T-helper 2 cell treated with Interferon-gamma antibody and Interleukin-4, amounts not matched to agents 5 μg/mL and 100 μg/mL, for 36 hours (primary cell): ENCODE data around the gene RNF150.

Experiments used
- DNase-seq: peaks from one replicate; pipeline ENCODE4 v3.0.0; 2021; ENCODE audit warnings: low spot score
- H3K27ac Mint-ChIP-seq: one replicate; pipeline ENCODE4 v1.8.0; 2021; ENCODE audit warnings: mild to moderate bottlenecking, mixed read lengths
- H3K27me3 Mint-ChIP-seq: one replicate; pipeline ENCODE4 v1.8.0; 2021; ENCODE audit warnings: low read depth, mixed read lengths
- H3K36me3 Mint-ChIP-seq: one replicate; pipeline ENCODE4 v1.8.0; 2021; ENCODE audit warnings: low read depth, mixed read lengths
- H3K4me1 Mint-ChIP-seq: one replicate; pipeline ENCODE4 v1.8.0; 2021; ENCODE audit warnings: low read depth, mixed read lengths
- H3K4me3 Mint-ChIP-seq: one replicate; pipeline ENCODE4 v1.8.0; 2022; ENCODE audit warnings: mild to moderate bottlenecking, moderate library complexity, mixed read lengths
- H3K9me3 Mint-ChIP-seq: one replicate; pipeline ENCODE4 v1.8.0; 2021; ENCODE audit warnings: mixed read lengths

RNF150 gene

GRCh38 chr4:141120036-141120593 lies 13.2 kb downstream of the RNF150 start:
- H3K36me3 Mint-ChIP-seq = no peaks in the 10 kb centered on the region
- no peak overlapping the region for H3K4me3 Mint-ChIP-seq
- no peaks in the 10 kb centered on the region for H3K9me3 Mint-ChIP-seq
- H3K27me3 Mint-ChIP-seq = no peaks in the 10 kb centered on the region
- H3K4me1 Mint-ChIP-seq = no peaks in the 10 kb centered on the region
- no peak for DNase-seq
- H3K27ac Mint-ChIP-seq = no peak overlapping the region

GRCh38 chr4:141119071-141119470 lies 14.2 kb downstream of the RNF150 start:
- Mint-ChIP-seq H3K9me3 (peaks cover 5% of the 10 kb centered on the region), H3K4me1 (no peaks in the 10 kb centered on the region), H3K36me3 (no peaks in the 10 kb centered on the region), H3K4me3 (no peak overlapping the region), H3K27me3 (no peaks in the 10 kb centered on the region), H3K27ac (no peak overlapping the region)
- DNase-seq = no peak

- H3K27me3 Mint-ChIP-seq = no peaks in the 10 kb centered on the region
- no peak overlapping the region for H3K27ac Mint-ChIP-seq
- H3K4me1 Mint-ChIP-seq = no peaks in the 10 kb centered on the region
- no peaks in the 10 kb centered on the region for H3K36me3 Mint-ChIP-seq
- DNase-seq = no peak
- no peak overlapping the region for H3K4me3 Mint-ChIP-seq
- peaks cover 12% of the 10 kb centered on the region for H3K9me3 Mint-ChIP-seq
These were observed 14.9 kb downstream of the RNF150 start for GRCh38 chr4:141118381-141118780.

GRCh38 chr4:141117935-141118334 lies 15.3 kb downstream of the RNF150 start:
- Mint-ChIP-seq H3K27ac (no peak overlapping the region), H3K9me3 (peaks cover 12% of the 10 kb centered on the region), H3K4me1 (no peaks in the 10 kb centered on the region), H3K36me3 (no peaks in the 10 kb centered on the region), H3K4me3 (no peak overlapping the region), H3K27me3 (no peaks in the 10 kb centered on the region)
- no peak for DNase-seq

- no peak overlapping the region for H3K4me3 Mint-ChIP-seq
- H3K27me3 Mint-ChIP-seq = no peaks in the 10 kb centered on the region
- DNase-seq = no peak
- H3K4me1 Mint-ChIP-seq = no peaks in the 10 kb centered on the region
- peaks cover 12% of the 10 kb centered on the region for H3K9me3 Mint-ChIP-seq
- no peak overlapping the region for H3K27ac Mint-ChIP-seq
- no peaks in the 10 kb centered on the region for H3K36me3 Mint-ChIP-seq
These were observed 23.3 kb downstream of the RNF150 start for GRCh38 chr4:141109983-141110382.

- no peaks in the 10 kb centered on the region for H3K27me3 Mint-ChIP-seq
- no peak for DNase-seq
- no peaks in the 10 kb centered on the region for H3K4me1 Mint-ChIP-seq
- H3K4me3 Mint-ChIP-seq = no peak overlapping the region
- no peaks in the 10 kb centered on the region for H3K9me3 Mint-ChIP-seq
- H3K27ac Mint-ChIP-seq = no peak overlapping the region
- no peaks in the 10 kb centered on the region for H3K36me3 Mint-ChIP-seq
These were observed 25.3 kb downstream of the RNF150 start for GRCh38 chr4:141107927-141108326.

GRCh38 chr4:141102367-141102766 lies 30.9 kb downstream of the RNF150 start:
- H3K9me3 Mint-ChIP-seq = no peaks in the 10 kb centered on the region
- no peak for DNase-seq
- no peaks in the 10 kb centered on the region for H3K27me3 Mint-ChIP-seq
- no peak overlapping the region for H3K4me3 Mint-ChIP-seq
- no peak overlapping the region for H3K27ac Mint-ChIP-seq
- no peaks in the 10 kb centered on the region for H3K4me1 Mint-ChIP-seq
- H3K36me3 Mint-ChIP-seq = no peaks in the 10 kb centered on the region

- no peak for DNase-seq
- Mint-ChIP-seq H3K27ac (no peak overlapping the region), H3K4me3 (no peak overlapping the region), H3K4me1 (no peaks in the 10 kb centered on the region), H3K36me3 (no peaks in the 10 kb centered on the region), H3K9me3 (no peaks in the 10 kb centered on the region), H3K27me3 (no peaks in the 10 kb centered on the region)
These were observed 31.8 kb downstream of the RNF150 start for GRCh38 chr4:141101511-141101910.

GRCh38 chr4:141099326-141099725 lies 33.9 kb downstream of the RNF150 start:
- H3K27ac Mint-ChIP-seq = no peak overlapping the region
- no peaks in the 10 kb centered on the region for H3K36me3 Mint-ChIP-seq
- H3K9me3 Mint-ChIP-seq = no peaks in the 10 kb centered on the region
- no peaks in the 10 kb centered on the region for H3K27me3 Mint-ChIP-seq
- H3K4me3 Mint-ChIP-seq = no peak overlapping the region
- H3K4me1 Mint-ChIP-seq = no peaks in the 10 kb centered on the region
- DNase-seq = no peak

GRCh38 chr4:141098163-141098562 lies 35.1 kb downstream of the RNF150 start:
- no peaks in the 10 kb centered on the region for H3K36me3 Mint-ChIP-seq
- no peak for DNase-seq
- H3K4me3 Mint-ChIP-seq = no peak overlapping the region
- no peaks in the 10 kb centered on the region for H3K4me1 Mint-ChIP-seq
- H3K9me3 Mint-ChIP-seq = peaks cover 7% of the 10 kb centered on the region
- H3K27me3 Mint-ChIP-seq = no peaks in the 10 kb centered on the region
- no peak overlapping the region for H3K27ac Mint-ChIP-seq

GRCh38 chr4:141090473-141090872 lies 42.8 kb downstream of the RNF150 start:
- H3K4me1 Mint-ChIP-seq = no peaks in the 10 kb centered on the region
- H3K4me3 Mint-ChIP-seq = no peak overlapping the region
- no peaks in the 10 kb centered on the region for H3K36me3 Mint-ChIP-seq

GRCh38 chr4:141081921-141082395 lies 51.3 kb downstream of the RNF150 start:
- Mint-ChIP-seq H3K27ac (no peak overlapping the region), H3K4me1 (no peaks in the 10 kb centered on the region), H3K27me3 (no peaks in the 10 kb centered on the region), H3K9me3 (no peaks in the 10 kb centered on the region), H3K36me3 (no peaks in the 10 kb centered on the region), H3K4me3 (no peak overlapping the region)
- DNase-seq = no peak

More at GRCh38 chr4:141090473-141090872, 42.8 kb downstream of the RNF150 start:
- H3K27me3 Mint-ChIP-seq = no peaks in the 10 kb centered on the region
- DNase-seq = no peak
- H3K27ac Mint-ChIP-seq = no peak overlapping the region
- peaks cover 7% of the 10 kb centered on the region for H3K9me3 Mint-ChIP-seq

GRCh38 chr4:141080668-141081067 lies 52.6 kb downstream of the RNF150 start:
- no peaks in the 10 kb centered on the region for H3K27me3 Mint-ChIP-seq
- H3K36me3 Mint-ChIP-seq = no peaks in the 10 kb centered on the region
- no peaks in the 10 kb centered on the region for H3K9me3 Mint-ChIP-seq
- DNase-seq = no peak
- no peak overlapping the region for H3K27ac Mint-ChIP-seq
- H3K4me1 Mint-ChIP-seq = no peaks in the 10 kb centered on the region
- no peak overlapping the region for H3K4me3 Mint-ChIP-seq

GRCh38 chr4:141079393-141079930 lies 53.8 kb downstream of the RNF150 start:
- no peaks in the 10 kb centered on the region for H3K27me3 Mint-ChIP-seq

GRCh38 chr4:141078871-141079270 lies 54.4 kb downstream of the RNF150 start:
- Mint-ChIP-seq H3K27ac (no peak overlapping the region), H3K4me1 (no peaks in the 10 kb centered on the region), H3K27me3 (no peaks in the 10 kb centered on the region), H3K36me3 (no peaks in the 10 kb centered on the region), H3K4me3 (no peak overlapping the region), H3K9me3 (no peaks in the 10 kb centered on the region)
- DNase-seq = no peak

More at GRCh38 chr4:141079393-141079930, 53.8 kb downstream of the RNF150 start:
- no peak overlapping the region for H3K4me3 Mint-ChIP-seq
- no peaks in the 10 kb centered on the region for H3K9me3 Mint-ChIP-seq
- no peaks in the 10 kb centered on the region for H3K4me1 Mint-ChIP-seq
- no peak for DNase-seq
- no peaks in the 10 kb centered on the region for H3K36me3 Mint-ChIP-seq
- no peak overlapping the region for H3K27ac Mint-ChIP-seq
